ENCODE results near the gene UAP1L1.

DNA sequence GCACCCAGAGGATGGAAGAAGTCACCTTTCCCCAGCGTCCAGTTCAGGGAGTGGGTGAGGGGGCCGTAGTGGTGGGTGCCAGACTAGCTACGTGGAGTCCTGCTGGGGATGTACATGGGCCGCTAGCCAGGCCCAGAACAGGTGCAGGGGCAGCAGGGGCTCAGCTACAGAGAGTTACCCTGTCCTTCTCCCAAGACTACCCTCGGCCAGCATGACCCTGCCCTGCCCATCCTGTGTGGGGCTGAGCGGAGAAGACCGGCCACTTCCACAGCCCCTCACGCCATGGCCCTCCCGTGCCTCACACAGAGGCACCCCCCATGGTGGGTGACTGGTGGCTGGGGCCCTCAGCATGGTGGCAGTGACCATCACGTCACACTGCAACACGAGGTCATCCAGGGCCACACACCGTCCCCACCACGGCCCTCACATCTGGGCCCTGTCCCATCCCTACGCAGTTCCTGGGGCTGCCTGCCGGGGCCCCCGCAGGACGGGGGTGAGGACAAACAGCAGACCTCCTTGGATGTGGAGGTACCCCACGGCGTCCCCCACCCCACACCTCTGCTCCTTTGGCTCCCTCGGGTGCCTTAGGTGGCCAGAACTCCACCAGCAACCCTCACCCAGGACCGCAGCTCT lies 38.2 kb downstream of the UAP1L1 start:
- TF ChIP-seq, protein P1, sequence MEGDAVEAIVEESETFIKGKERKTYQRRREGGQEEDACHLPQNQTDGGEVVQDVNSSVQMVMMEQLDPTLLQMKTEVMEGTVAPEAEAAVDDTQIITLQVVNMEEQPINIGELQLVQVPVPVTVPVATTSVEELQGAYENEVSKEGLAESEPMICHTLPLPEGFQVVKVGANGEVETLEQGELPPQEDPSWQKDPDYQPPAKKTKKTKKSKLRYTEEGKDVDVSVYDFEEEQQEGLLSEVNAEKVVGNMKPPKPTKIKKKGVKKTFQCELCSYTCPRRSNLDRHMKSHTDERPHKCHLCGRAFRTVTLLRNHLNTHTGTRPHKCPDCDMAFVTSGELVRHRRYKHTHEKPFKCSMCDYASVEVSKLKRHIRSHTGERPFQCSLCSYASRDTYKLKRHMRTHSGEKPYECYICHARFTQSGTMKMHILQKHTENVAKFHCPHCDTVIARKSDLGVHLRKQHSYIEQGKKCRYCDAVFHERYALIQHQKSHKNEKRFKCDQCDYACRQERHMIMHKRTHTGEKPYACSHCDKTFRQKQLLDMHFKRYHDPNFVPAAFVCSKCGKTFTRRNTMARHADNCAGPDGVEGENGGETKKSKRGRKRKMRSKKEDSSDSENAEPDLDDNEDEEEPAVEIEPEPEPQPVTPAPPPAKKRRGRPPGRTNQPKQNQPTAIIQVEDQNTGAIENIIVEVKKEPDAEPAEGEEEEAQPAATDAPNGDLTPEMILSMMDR (IDR thresholded peaks at IDR 0.05; ENCODE audit: low read length), result no peak
- TF ChIP-seq EZH2 (IDR thresholded peaks at IDR 0.05; ENCODE audit: borderline replicate concordance, low read length), result no peak
